MM.1S (cell line): ENCODE data around the gene CADPS.

ENCODE experiments used
- DNase-seq: peaks from one replicate; pipeline ENCODE4 v3.0.0-alpha.2; 2015
- H2AFZ ChIP-seq: fragments of 300-600 bp; sonication (generic); 2 replicates; pipeline ENCODE4 v1.6.0; 2016; ENCODE audit warnings: antibody characterized with exemption, low read length
- H3F3A ChIP-seq: fragments of 300-600 bp; sonication (generic); 2 replicates; pipeline ENCODE4 v1.6.1; 2016; ENCODE audit warnings: mild to moderate bottlenecking, antibody characterized with exemption, low read length, moderate library complexity, mixed read lengths; ENCODE audit not compliant: insufficient read depth
- H3K27ac ChIP-seq: fragments of 300-600 bp; sonication (generic); 2 replicates; pipeline ENCODE4 v1.5.1; 2016; ENCODE audit warnings: mild to moderate bottlenecking, low read length
- H3K27me3 ChIP-seq: fragments of 300-600 bp; sonication (generic); replicated peaks from 2 replicates; pipeline ENCODE4 v1.6.0; 2016; ENCODE audit warnings: low read length; ENCODE audit not compliant: insufficient read depth
- H3K36me3 ChIP-seq: fragments of 300-600 bp; sonication (generic); replicated peaks from 2 replicates; pipeline ENCODE4 v1.6.1; 2016; ENCODE audit warnings: mild to moderate bottlenecking, low read length, mixed read lengths; ENCODE audit not compliant: insufficient read depth
- H3K4me1 ChIP-seq: fragments of 300-600 bp; sonication (generic); 2 replicates; pipeline ENCODE4 v1.6.1; 2016; ENCODE audit warnings: low read length, mixed read lengths
- H3K4me2 ChIP-seq: fragments of 300-600 bp; sonication (generic); 2 replicates; pipeline ENCODE4 v1.6.0; 2016; ENCODE audit warnings: low read depth, low read length
- H3K4me3 ChIP-seq: fragments of 300-600 bp; sonication (generic); 2 replicates; pipeline ENCODE4 v1.5.1; 2016; ENCODE audit warnings: low read length, mixed read lengths
- H3K79me2 ChIP-seq: fragments of 300-600 bp; sonication (generic); 2 replicates; pipeline ENCODE4 v1.6.1; 2016; ENCODE audit warnings: mixed run types, low read length, mixed read lengths
- H3K9ac ChIP-seq: fragments of 300-600 bp; sonication (generic); 2 replicates; pipeline ENCODE4 v1.6.1; 2016; ENCODE audit warnings: low read length, mixed read lengths
- H3K9me2 ChIP-seq: fragments of 300-600 bp; sonication (generic); replicated peaks from 2 replicates; pipeline ENCODE4 v1.6.1; 2016; ENCODE audit warnings: mild to moderate bottlenecking, low read length, mixed read lengths; ENCODE audit not compliant: insufficient read depth
- H3K9me3 ChIP-seq: fragments of 300-600 bp; sonication (generic); replicated peaks from 2 replicates; pipeline ENCODE4 v1.6.1; 2016; ENCODE audit warnings: mild to moderate bottlenecking, low read length, mixed read lengths; ENCODE audit not compliant: insufficient read depth
- H4K20me1 ChIP-seq: fragments of 300-600 bp; sonication (generic); 2 replicates; pipeline ENCODE4 v1.6.1; 2016; ENCODE audit warnings: mild to moderate bottlenecking, low read length, moderate library complexity, mixed read lengths; ENCODE audit not compliant: insufficient read depth
- EZH2 ChIP-seq: fragments of 300-600 bp; sonication (generic); optimal IDR thresholded peaks from 2 replicates; pipeline ENCODE3; 2017; ENCODE audit warnings: low read depth, mild to moderate bottlenecking, antibody characterized with exemption, low read length, mixed read lengths
- EZH2phosphoT487 ChIP-seq: fragments of 300-600 bp; sonication (generic); IDR thresholded peaks from 2 replicates; pipeline ENCODE4 v1.6.1; 2018; ENCODE audit warnings: antibody characterized with exemption, low read length
- TF ChIP-seq, protein P1 (sequence below): fragments of 300-600 bp; sonication (generic); IDR thresholded peaks from 2 replicates; pipeline ENCODE4 v1.5.1; 2016; ENCODE audit warnings: antibody characterized with exemption, low read length, mixed read lengths

Gene CADPS

DNA sequence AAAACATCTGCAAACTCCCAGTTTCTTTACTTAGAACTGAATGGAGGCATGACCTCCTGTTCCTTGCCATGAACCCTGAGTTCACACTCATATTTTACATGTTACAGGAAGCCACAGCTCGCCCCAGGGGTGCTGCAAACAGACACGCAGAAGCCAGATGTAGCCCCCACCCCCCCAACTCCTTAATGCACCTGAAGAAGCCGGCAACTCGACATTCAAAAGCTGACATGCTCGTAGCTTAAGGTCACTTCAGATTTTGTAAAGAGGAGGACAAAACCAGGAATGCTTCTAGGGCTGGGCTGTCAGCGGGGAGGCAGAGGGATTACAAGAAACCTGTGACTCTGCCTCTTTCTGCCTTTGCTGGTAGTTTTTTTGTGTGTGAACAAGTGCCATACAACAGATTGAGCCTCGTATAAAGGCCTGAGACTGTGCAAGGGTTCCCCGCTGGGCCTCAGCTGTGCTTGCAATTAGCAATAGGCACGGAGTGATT lies 459.9 kb downstream of the CADPS start:
- no peak for TF ChIP-seq EZH2phosphoT487
- TF ChIP-seq EZH2, result no peak
- TF ChIP-seq, protein P1, sequence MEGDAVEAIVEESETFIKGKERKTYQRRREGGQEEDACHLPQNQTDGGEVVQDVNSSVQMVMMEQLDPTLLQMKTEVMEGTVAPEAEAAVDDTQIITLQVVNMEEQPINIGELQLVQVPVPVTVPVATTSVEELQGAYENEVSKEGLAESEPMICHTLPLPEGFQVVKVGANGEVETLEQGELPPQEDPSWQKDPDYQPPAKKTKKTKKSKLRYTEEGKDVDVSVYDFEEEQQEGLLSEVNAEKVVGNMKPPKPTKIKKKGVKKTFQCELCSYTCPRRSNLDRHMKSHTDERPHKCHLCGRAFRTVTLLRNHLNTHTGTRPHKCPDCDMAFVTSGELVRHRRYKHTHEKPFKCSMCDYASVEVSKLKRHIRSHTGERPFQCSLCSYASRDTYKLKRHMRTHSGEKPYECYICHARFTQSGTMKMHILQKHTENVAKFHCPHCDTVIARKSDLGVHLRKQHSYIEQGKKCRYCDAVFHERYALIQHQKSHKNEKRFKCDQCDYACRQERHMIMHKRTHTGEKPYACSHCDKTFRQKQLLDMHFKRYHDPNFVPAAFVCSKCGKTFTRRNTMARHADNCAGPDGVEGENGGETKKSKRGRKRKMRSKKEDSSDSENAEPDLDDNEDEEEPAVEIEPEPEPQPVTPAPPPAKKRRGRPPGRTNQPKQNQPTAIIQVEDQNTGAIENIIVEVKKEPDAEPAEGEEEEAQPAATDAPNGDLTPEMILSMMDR, result no peak
- Histone ChIP-seq H3K4me1 (no peaks in the 10 kb centered on the region), H3K9ac (no peak overlapping the region), H3K79me2 (no peaks in the 10 kb centered on the region), H3K9me3 (no peaks in the 10 kb centered on the region), H3F3A (no peaks in the 10 kb centered on the region), H3K9me2 (no peaks in the 10 kb centered on the region), H3K27ac (no peak overlapping the region), H3K4me3 (no peak overlapping the region), H3K36me3 (no peaks in the 10 kb centered on the region), H4K20me1 (no peaks in the 10 kb centered on the region), H3K27me3 (no peaks in the 10 kb centered on the region), H3K4me2 (no peak overlapping the region), H2AFZ (no peak overlapping the region)
- no peak for DNase-seq

DNA sequence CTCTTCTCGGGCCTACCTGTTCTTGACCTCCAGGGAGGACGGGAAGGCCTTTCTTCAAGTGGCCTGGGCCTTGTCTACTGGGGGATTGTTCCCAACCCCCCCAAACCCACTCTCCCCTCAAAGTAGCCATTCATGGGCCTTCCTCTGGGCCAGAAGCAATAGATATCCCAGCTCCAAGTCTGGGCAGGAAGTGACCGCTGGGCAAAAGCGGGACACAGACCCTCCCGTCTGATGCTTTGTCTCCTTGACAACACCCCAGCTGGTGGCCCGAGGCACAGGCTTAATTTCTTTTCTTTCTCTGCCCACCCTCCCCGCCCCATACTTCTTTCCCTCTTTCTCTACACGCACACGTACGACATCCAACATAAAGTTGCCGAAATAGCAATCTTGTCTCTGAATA lies 460.4 kb downstream of the CADPS start:
- no peaks in the 10 kb centered on the region for H3K79me2 ChIP-seq
- DNase-seq, result no peak
- H3K27ac ChIP-seq, result no peak overlapping the region
- H3K4me2 ChIP-seq, result no peak overlapping the region
- no peak overlapping the region for H2AFZ ChIP-seq
- H3K27me3 ChIP-seq, result no peaks in the 10 kb centered on the region
- no peaks in the 10 kb centered on the region for H3K36me3 ChIP-seq
- H3K4me3 ChIP-seq, result no peak overlapping the region
- H3K9me3 ChIP-seq, result no peaks in the 10 kb centered on the region
- H3K4me1 ChIP-seq, result no peaks in the 10 kb centered on the region
- H3K9me2 ChIP-seq, result no peaks in the 10 kb centered on the region
- H3K9ac ChIP-seq, result no peak overlapping the region
- H4K20me1 ChIP-seq, result no peaks in the 10 kb centered on the region
- H3F3A ChIP-seq, result no peaks in the 10 kb centered on the region
- TF ChIP-seq EZH2phosphoT487, result no peak
- TF ChIP-seq, protein P1, result no peak
- no peak for TF ChIP-seq EZH2

DNA sequence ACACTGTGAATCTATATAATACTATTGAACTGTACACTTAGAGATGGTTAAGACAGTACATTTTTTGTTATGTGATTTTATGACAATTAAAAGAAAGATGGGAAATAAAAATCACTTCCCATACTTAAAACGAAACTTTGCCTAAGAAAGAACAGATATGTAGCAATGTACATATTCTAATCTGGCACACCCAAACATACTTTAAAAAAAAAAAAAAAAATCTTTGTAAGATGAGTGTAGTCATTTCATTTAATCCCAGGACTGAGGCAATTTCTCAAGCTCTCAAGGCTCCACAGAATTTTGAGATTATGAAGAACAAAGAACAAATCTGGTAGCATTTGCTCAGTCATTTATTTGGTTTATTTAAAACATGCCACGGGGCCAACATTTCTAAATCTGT lies 461.5 kb downstream of the CADPS start:
- no peak overlapping the region for H2AFZ ChIP-seq
- no peaks in the 10 kb centered on the region for H3K4me1 ChIP-seq
- no peaks in the 10 kb centered on the region for H3K9me3 ChIP-seq
- no peak for DNase-seq
- no peaks in the 10 kb centered on the region for H3K79me2 ChIP-seq
- H3K9me2 ChIP-seq, result no peaks in the 10 kb centered on the region
- TF ChIP-seq EZH2 (no peak), EZH2phosphoT487 (no peak)
- TF ChIP-seq, protein P1, result no peak
- no peak overlapping the region for H3K4me2 ChIP-seq
- H3F3A ChIP-seq, result no peaks in the 10 kb centered on the region
- no peak overlapping the region for H3K27ac ChIP-seq
- H3K36me3 ChIP-seq, result no peaks in the 10 kb centered on the region
- H3K27me3 ChIP-seq, result no peaks in the 10 kb centered on the region
- H3K4me3 ChIP-seq, result no peak overlapping the region
- H4K20me1 ChIP-seq, result no peaks in the 10 kb centered on the region
- no peak overlapping the region for H3K9ac ChIP-seq
